Endothelial cell of umbilical vein (primary cell): ENCODE data around the gene TMC3. TPM values are rescaled to one million over a fixed set of nuclear protein-coding genes. Genes with fewer than 3 reads are reported as not detected.

ENCODE experiments used
- BruUV-seq: library from RNA; stranded (reverse); fragments of 400-500 nt; replicated peaks from 2 replicates; lab custom pipeline; 2021; lab: Mats Ljungman, UMichigan
- CTCF ChIA-PET: fragments of 300-600, 350-600 bp; sonication (Branson Sonifier 250); formaldehyde crosslinking; loops from one replicate; lab custom pipeline; 2021; ENCODE audit warnings: antibody characterized with exemption, inconsistent platforms; lab: Charles Lee
- POLR2A ChIA-PET: fragments of 300-600, 350-600 bp; sonication (Branson Sonifier 250); formaldehyde crosslinking; loops from one replicate; lab custom pipeline; 2021; ENCODE audit warnings: antibody characterized with exemption, inconsistent platforms; lab: Charles Lee
- DNase-seq: peaks from one replicate; pipeline ENCODE4 v3.0.0-alpha.2; 2011; ENCODE audit warnings: low read depth, low spot score
- FAIRE-seq: peaks from 2 replicates; lab custom pipeline; 2011; peaks lifted over from hg19 to GRCh38; lab: Jason Lieb, UNC
- H2AFZ ChIP-seq: 2 replicates; pipeline ENCODE4 v1.6.0; 2012; ENCODE audit warnings: low read depth, low read length, control low read depth, inconsistent platforms
- H3K27ac ChIP-seq: 2 replicates; pipeline ENCODE4 v1.5.1; 2011; ENCODE audit warnings: low read depth, mild to moderate bottlenecking, control low read depth, low read length, moderate library complexity; ENCODE audit not compliant: insufficient read depth
- H3K27me3 ChIP-seq, 2 experiments: 2 replicates each; pipeline versions ENCODE4 v1.6.0 to v1.6.1; 2011; ENCODE audit warnings: low read length in 2 of 2, mixed read lengths in 1 of 2; ENCODE audit not compliant: control insufficient read depth in 2 of 2, insufficient read depth in 2 of 2
- H3K36me3 ChIP-seq, 2 experiments: 2 replicates in 1 of 2; 3 replicates in 1 of 2; pipeline ENCODE4 v1.5.1; 2011; ENCODE audit warnings: low read length in 2 of 2, mild to moderate bottlenecking in 1 of 2, moderate library complexity in 1 of 2; ENCODE audit not compliant: control insufficient read depth in 2 of 2, insufficient read depth in 2 of 2; ENCODE audit errors: extremely low read depth in 1 of 2
- H3K4me1 ChIP-seq: 3 replicates; pipeline ENCODE4 v1.5.1; 2011; ENCODE audit warnings: mild to moderate bottlenecking, low read length; ENCODE audit not compliant: control insufficient read depth, insufficient read depth; ENCODE audit errors: extremely low read depth
- H3K4me2 ChIP-seq: 2 replicates; pipeline ENCODE4 v1.6.1; 2011; ENCODE audit warnings: low read length, control low read depth, mixed read lengths; ENCODE audit not compliant: insufficient read depth
- H3K4me3 ChIP-seq, 3 experiments: fragments of 200-600 bp in 1 of 3; sonication (generic), shearing (Covaris generic) in 1 of 3; replicated peaks in 1 of 3; 2 replicates each; pipeline ENCODE4 v1.5.1; 2011 to 2016; ENCODE audit warnings: control low read depth in 3 of 3, low read length in 3 of 3, mild to moderate bottlenecking in 2 of 3, inconsistent platforms in 1 of 3, low read depth in 1 of 3, moderate library complexity in 1 of 3; ENCODE audit not compliant: insufficient read depth in 1 of 3
- H3K79me2 ChIP-seq: 2 replicates; pipeline ENCODE4 v1.6.0; 2012; ENCODE audit warnings: low read length, inconsistent platforms; ENCODE audit not compliant: control insufficient read depth, insufficient read depth
- H3K9ac ChIP-seq: replicated peaks from 2 replicates; pipeline ENCODE3; 2011; ENCODE audit warnings: low read length, control low read depth; ENCODE audit not compliant: insufficient read depth; ENCODE audit errors: extremely low read depth
- H3K9me1 ChIP-seq: replicated peaks from 3 replicates; pipeline ENCODE4 v1.6.0; 2011; ENCODE audit warnings: mild to moderate bottlenecking, low read length; ENCODE audit not compliant: control insufficient read depth, insufficient read depth; ENCODE audit errors: extremely low read depth
- H3K9me3 ChIP-seq: replicated peaks from 2 replicates; pipeline ENCODE4 v1.5.1; 2012; ENCODE audit warnings: low read length, inconsistent platforms; ENCODE audit not compliant: control insufficient read depth, insufficient read depth
- H4K20me1 ChIP-seq: replicated peaks from 2 replicates; pipeline ENCODE3; 2011; ENCODE audit warnings: mild to moderate bottlenecking, low read length; ENCODE audit not compliant: control insufficient read depth, insufficient read depth; ENCODE audit errors: extremely low read depth
- CTCF ChIP-seq, 2 donors: IDR thresholded peaks; 1 replicate in 1 of 2; 2 replicates in 1 of 2; pipeline ENCODE4 v1.5.1; 2011; ENCODE audit warnings: low read length in 2 of 2, mild to moderate bottlenecking in 2 of 2, moderate library complexity in 2 of 2, control low read depth in 1 of 2, inconsistent platforms in 1 of 2, low read depth in 1 of 2; ENCODE audit not compliant: insufficient read depth in 1 of 2; ENCODE audit errors: extremely low read depth in 1 of 2
- EZH2 ChIP-seq: IDR thresholded peaks from 2 replicates; pipeline ENCODE4 v1.6.1; 2012; ENCODE audit warnings: borderline replicate concordance, low read depth, mild to moderate bottlenecking, moderate library complexity, low read length, inconsistent platforms; ENCODE audit not compliant: severe bottlenecking
- FOS ChIP-seq: IDR thresholded peaks from 2 replicates; pipeline ENCODE4 v1.6.1; 2011; ENCODE audit warnings: mild to moderate bottlenecking, low read length, moderate library complexity, borderline replicate concordance; ENCODE audit not compliant: insufficient read depth
- GATA2 ChIP-seq: IDR thresholded peaks from 2 replicates; pipeline ENCODE4 v1.7.0; 2011; ENCODE audit warnings: low read depth, mild to moderate bottlenecking, moderate library complexity, mixed read lengths, low read length; ENCODE audit not compliant: insufficient read length, insufficient read depth
- JUN ChIP-seq: IDR thresholded peaks from 2 replicates; pipeline ENCODE4 v1.6.1; 2011; ENCODE audit warnings: borderline replicate concordance, low read depth; ENCODE audit not compliant: insufficient read length, insufficient read depth
- MAX ChIP-seq: IDR thresholded peaks from 2 replicates; pipeline ENCODE4 v1.6.1; 2011; ENCODE audit not compliant: insufficient read depth, insufficient read length
- MYC ChIP-seq: IDR thresholded peaks from one replicate; pipeline ENCODE4 v1.6.1; 2011; ENCODE audit warnings: mild to moderate bottlenecking, low read depth, low read length
- POLR2A ChIP-seq: IDR thresholded peaks from 2 replicates; pipeline ENCODE4 v1.6.1; 2012; ENCODE audit warnings: low read depth, mild to moderate bottlenecking, control low read depth, low read length
- POLR2AphosphoS5 ChIP-seq: IDR thresholded peaks from 2 replicates; pipeline ENCODE4 v1.6.1; 2012; ENCODE audit warnings: low read depth, mild to moderate bottlenecking, control low read depth, low read length, moderate library complexity; ENCODE audit not compliant: insufficient read depth
- dilution Hi-C: fragments of 300-500 bp; cut with MboI; formaldehyde crosslinking; loops from one replicate; pipeline ENCODE4 v1.15.0; 2019; ENCODE audit warnings: low sequenced_read_pairs; ENCODE audit not compliant: extremely low pct_ligation_motif_present
- intact Hi-C: fragments of 100-400 bp; cut with micrococcal nuclease; formaldehyde crosslinking; loops from one replicate; pipeline ENCODE4 v1.10.0; 2022
- polyA plus RNA-seq, 4 experiments: library from polyadenylated mRNA; depleted of rRNA in 3 of 4; stranded (reverse) in 3 of 4; unstranded in 1 of 4; fragments of >200 nt; gene quantifications; 2 replicates each; pipeline versions ENCODE4 v1.2.1 to v1.2.3, GENCODE V29; 2011 to 2012; ENCODE audit warnings: missing spikeins in 1 of 4
- total RNA-seq: library from RNA; stranded (reverse); gene quantifications from 2 replicates; pipeline ENCODE4 v1.2.3, GENCODE V29; 2021

The TMC3 gene
- total and polyA plus RNA-seq, 2 donors (not counting 3 experiments of a cell fraction or from before 2014, with no cell fraction given) = not detected

GRCh38 chr15:81373176-81373575 lies 837 bp downstream of the TMC3 start:
- no peak for TF ChIP-seq FOS
- no peak for TF ChIP-seq JUN
- dilution Hi-C loops (no loop called here), intact Hi-C loops (no loop called here)
- H3K9me1 ChIP-seq = no peaks in the 10 kb centered on the region
- H3K27me3 ChIP-seq = peaks cover 0 to 3% of the 10 kb centered on the region in 2 experiments
- FAIRE-seq = no peak
- no peak overlapping the region for H3K4me2 ChIP-seq
- no peak overlapping the region for H3K4me3 ChIP-seq
- ChIA-PET CTCF (interaction anchor here (0.9 kb wide), 1 partner anchor 15 kb away, joined by 3 read pairs; no protein-coding TSS in a partner anchor), POLR2A (no interaction called here)
- H3K4me1 ChIP-seq = no peaks in the 10 kb centered on the region
- H3K9ac ChIP-seq = no peak overlapping the region
- DNase-seq = no peak
- H3K79me2 ChIP-seq = no peaks in the 10 kb centered on the region
- no peak overlapping the region for H2AFZ ChIP-seq
- no peaks in the 10 kb centered on the region for H4K20me1 ChIP-seq
- H3K36me3 ChIP-seq = no peaks in the 10 kb centered on the region
- no TSS peak for BruUV-seq
- H3K27ac ChIP-seq = no peak overlapping the region
- H3K9me3 ChIP-seq = no peaks in the 10 kb centered on the region

- Histone ChIP-seq H3K9me1 (no peaks in the 10 kb centered on the region), H3K36me3 (no peaks in the 10 kb centered on the region), H3K79me2 (no peaks in the 10 kb centered on the region), H3K4me3 (no peak overlapping the region), H3K9ac (no peak overlapping the region), H2AFZ (no peak overlapping the region), H3K27ac (no peak overlapping the region), H3K4me2 (no peak overlapping the region), H3K4me1 (no peaks in the 10 kb centered on the region), H3K27me3 (peaks cover 0 to 3% of the 10 kb centered on the region in 2 experiments), H3K9me3 (no peaks in the 10 kb centered on the region), H4K20me1 (no peaks in the 10 kb centered on the region)
- dilution Hi-C loops (no loop called here), intact Hi-C loops (no loop called here)
- no peak for TF ChIP-seq POLR2A
- no peak for TF ChIP-seq CTCF (IDR thresholded peaks at IDR 0.05; ENCODE audit: extremely low read depth in 1 of 2, insufficient read depth in 1 of 2, low read depth in 1 of 2, low read length in 2 of 2)
- no peak for TF ChIP-seq GATA2
- TF ChIP-seq POLR2AphosphoS5 = no peak
- TF ChIP-seq FOS = no peak
- TF ChIP-seq EZH2 = no peak
- no peak for TF ChIP-seq MAX
- no peak for TF ChIP-seq MYC
- no peak for TF ChIP-seq JUN
- CTCF ChIA-PET = interaction anchor here (0.9 kb wide), 1 partner anchor 16 kb away, joined by 3 read pairs; no protein-coding TSS in a partner anchor
- DNase-seq (no peak), FAIRE-seq (no peak)
- POLR2A ChIA-PET = no interaction called here
- BruUV-seq = no TSS peak
Measured at GRCh38 chr15:81372575-81372974, 1.4 kb downstream of the TMC3 start.
